Mesenchymal stem cell (in vitro differentiated cells and primary cell): Measurements from ENCODE around the gene DNAH7.

Source experiments
- DNase-seq: peaks from one replicate; pipeline ENCODE4 v3.0.0-alpha.2; 2013
- H2AFZ ChIP-seq: one replicate; pipeline ENCODE4 v1.6.1; 2013; ENCODE audit warnings: low read depth, mild to moderate bottlenecking, control low read depth, inconsistent platforms, low read length, moderate library complexity
- H2AK5ac ChIP-seq: 2 replicates; pipeline ENCODE4 v1.6.1; 2013; ENCODE audit warnings: low read length, moderate library complexity, mild to moderate bottlenecking, inconsistent platforms; ENCODE audit not compliant: severe bottlenecking
- H2BK120ac ChIP-seq: one replicate; pipeline ENCODE4 v1.6.1; 2013; ENCODE audit warnings: low read depth, mild to moderate bottlenecking, inconsistent platforms, low read length, moderate library complexity
- H2BK12ac ChIP-seq, 2 experiments: one replicate each; pipeline ENCODE4 v1.6.1; 2013; ENCODE audit warnings: inconsistent platforms in 2 of 2, low read length in 2 of 2, mild to moderate bottlenecking in 2 of 2, moderate library complexity in 2 of 2, control low read depth in 1 of 2
- H2BK15ac ChIP-seq: one replicate; pipeline ENCODE4 v1.6.1; 2013; ENCODE audit warnings: mild to moderate bottlenecking, low read depth, inconsistent platforms; ENCODE audit not compliant: poor library complexity, severe bottlenecking
- H2BK5ac ChIP-seq: 2 replicates; pipeline ENCODE4 v1.6.1; 2013; ENCODE audit warnings: low read depth, mild to moderate bottlenecking, low read length, control low read depth, inconsistent platforms; ENCODE audit not compliant: poor library complexity, severe bottlenecking
- H3K14ac ChIP-seq, 2 experiments: one replicate each; pipeline ENCODE4 v1.6.1; 2013; ENCODE audit warnings: inconsistent platforms in 2 of 2, low read length in 2 of 2, control low read depth in 1 of 2, mild to moderate bottlenecking in 1 of 2, moderate library complexity in 1 of 2
- H3K18ac ChIP-seq, 2 experiments: one replicate each; pipeline ENCODE4 v1.6.1; 2013; ENCODE audit warnings: inconsistent platforms in 2 of 2, low read length in 2 of 2, control low read depth in 1 of 2, low read depth in 1 of 2, mild to moderate bottlenecking in 1 of 2
- H3K23ac ChIP-seq, 2 experiments: one replicate each; pipeline ENCODE4 v1.6.1; 2013; ENCODE audit warnings: inconsistent platforms in 2 of 2, low read length in 2 of 2, mild to moderate bottlenecking in 2 of 2, moderate library complexity in 2 of 2, control low read depth in 1 of 2
- H3K27ac ChIP-seq: 2 replicates; pipeline ENCODE4 v1.5.1; 2013; ENCODE audit warnings: mild to moderate bottlenecking, moderate library complexity, low read length, control low read depth, inconsistent platforms; ENCODE audit not compliant: poor library complexity, severe bottlenecking
- H3K27me3 ChIP-seq, 2 experiments: 2 replicates each; pipeline versions ENCODE4 v1.6.1 to v1.7.0; 2013; ENCODE audit warnings: low read length in 2 of 2, mild to moderate bottlenecking in 2 of 2, moderate library complexity in 2 of 2, control low read depth in 1 of 2, inconsistent platforms in 1 of 2; ENCODE audit not compliant: control insufficient read depth in 1 of 2, insufficient read depth in 1 of 2
- H3K36me3 ChIP-seq, 2 experiments: 2 replicates each; pipeline versions ENCODE4 v1.6.1 to v1.7.0; 2013; ENCODE audit warnings: low read length in 2 of 2, control low read depth in 1 of 2, inconsistent platforms in 1 of 2, low read depth in 1 of 2, mild to moderate bottlenecking in 1 of 2; ENCODE audit not compliant: insufficient read depth in 2 of 2, control insufficient read depth in 1 of 2
- H3K4ac ChIP-seq, 2 experiments: one replicate each; pipeline ENCODE4 v1.6.1; 2013; ENCODE audit warnings: inconsistent platforms in 2 of 2, low read length in 2 of 2, mild to moderate bottlenecking in 2 of 2, moderate library complexity in 2 of 2, control low read depth in 1 of 2, low read depth in 1 of 2
- H3K4me1 ChIP-seq: 2 replicates; pipeline ENCODE4 v1.6.1; 2013; ENCODE audit warnings: low read depth, low read length, control low read depth; ENCODE audit not compliant: control insufficient read depth, insufficient read depth
- H3K4me2 ChIP-seq: 2 replicates; pipeline ENCODE4 v1.6.1; 2013; ENCODE audit warnings: low read length, mild to moderate bottlenecking, inconsistent platforms; ENCODE audit not compliant: poor library complexity, severe bottlenecking
- H3K4me3 ChIP-seq, 2 experiments: 2 replicates each; pipeline versions ENCODE4 v1.5.1 to v1.7.0; 2013; ENCODE audit warnings: low read length in 2 of 2, mild to moderate bottlenecking in 2 of 2, control low read depth in 1 of 2, low read depth in 1 of 2; ENCODE audit not compliant: insufficient read depth in 1 of 2
- H3K79me1 ChIP-seq: replicated peaks from 2 replicates; pipeline ENCODE4 v1.6.1; 2013; ENCODE audit warnings: mild to moderate bottlenecking, control low read depth, low read length, inconsistent platforms; ENCODE audit not compliant: poor library complexity, severe bottlenecking
- H3K9ac ChIP-seq: 2 replicates; pipeline ENCODE4 v1.7.0; 2013; ENCODE audit warnings: mild to moderate bottlenecking, low read length, moderate library complexity
- H3K9me3 ChIP-seq: 2 replicates; pipeline ENCODE4 v1.7.0; 2013; ENCODE audit warnings: mild to moderate bottlenecking, low read length; ENCODE audit not compliant: control insufficient read depth
- H4K8ac ChIP-seq: one replicate; pipeline ENCODE4 v1.6.1; 2013; ENCODE audit warnings: inconsistent platforms, mild to moderate bottlenecking, low read length, moderate library complexity
- H4K91ac ChIP-seq: one replicate; pipeline ENCODE4 v1.6.1; 2013; ENCODE audit warnings: mild to moderate bottlenecking, low read length, inconsistent platforms
- WGBS: methylation state at CpG from one replicate; pipeline ENCODE4 v1.1.7; 2013; ENCODE audit warnings: mixed read lengths; 5-methylcytosine and 5-hydroxymethylcytosine counted together

Gene DNAH7

GRCh38 chr2:196059491-196059960 lies 9.1 kb downstream of the DNAH7 start:
- DNase-seq: no peak
- Histone ChIP-seq H3K9me3 (no peaks in the 10 kb centered on the region), H2BK15ac (no peak overlapping the region), H3K27ac (peak overlapping the region; percentile 79), H4K91ac (no peak overlapping the region), H3K9ac (no peak overlapping the region), H4K8ac (no peak overlapping the region), H3K23ac (no peak overlapping the region), H3K18ac (no peak overlapping the region), H3K14ac (no peak overlapping the region), H3K4ac (no peak overlapping the region), H3K4me3 (no peak overlapping the region), H3K4me1 (peaks cover 3% of the 10 kb centered on the region), H3K79me1 (no peaks in the 10 kb centered on the region), H3K27me3 (no peaks in the 10 kb centered on the region), H3K36me3 (no peaks in the 10 kb centered on the region), H2BK120ac (no peak overlapping the region), H2BK12ac (no peak overlapping the region), H2AK5ac (no peak overlapping the region), H2AFZ (no peak overlapping the region), H2BK5ac (no peak overlapping the region), H3K4me2 (peak overlapping the region; percentile 59)
- WGBS: 63% methylated on average over 3 of the region's 3 CpGs

GRCh38 chr2:196054631-196055030 lies 14.0 kb downstream of the DNAH7 start:
- Histone ChIP-seq H3K4me1 (peaks cover 3% of the 10 kb centered on the region), H2BK12ac (no peak overlapping the region), H3K79me1 (no peaks in the 10 kb centered on the region), H3K27ac (no peak overlapping the region), H2AK5ac (no peak overlapping the region), H3K14ac (no peak overlapping the region), H2AFZ (no peak overlapping the region), H3K4ac (no peak overlapping the region), H2BK15ac (no peak overlapping the region), H3K18ac (no peak overlapping the region), H2BK120ac (no peak overlapping the region), H4K91ac (no peak overlapping the region), H3K4me3 (no peak overlapping the region), H3K23ac (no peak overlapping the region), H4K8ac (no peak overlapping the region), H3K36me3 (no peaks in the 10 kb centered on the region), H2BK5ac (no peak overlapping the region), H3K9me3 (no peaks in the 10 kb centered on the region), H3K9ac (no peak overlapping the region), H3K4me2 (no peak overlapping the region), H3K27me3 (no peaks in the 10 kb centered on the region)
- 100% methylated on average over 1 of the region's 2 CpGs for WGBS
- DNase-seq: no peak

GRCh38 chr2:196046123-196046917 lies 22.3 kb downstream of the DNAH7 start:
- H2BK15ac ChIP-seq: no peak overlapping the region
- no peak overlapping the region for H3K9ac ChIP-seq
- H3K27ac ChIP-seq: no peak overlapping the region
- no peak overlapping the region for H3K18ac ChIP-seq
- no peak overlapping the region for H3K14ac ChIP-seq
- 90% methylated on average over 7 of the region's 7 CpGs for WGBS
- H2BK120ac ChIP-seq: no peak overlapping the region
- H3K4me3 ChIP-seq: no peak overlapping the region
- H2AK5ac ChIP-seq: no peak overlapping the region
- no peaks in the 10 kb centered on the region for H3K79me1 ChIP-seq
- H4K8ac ChIP-seq: no peak overlapping the region
- no peak overlapping the region for H3K4ac ChIP-seq
- H3K4me1 ChIP-seq: no peaks in the 10 kb centered on the region
- H3K27me3 ChIP-seq: no peaks in the 10 kb centered on the region
- DNase-seq: no peak
- no peak overlapping the region for H2BK5ac ChIP-seq
- no peak overlapping the region for H4K91ac ChIP-seq
- no peak overlapping the region for H2BK12ac ChIP-seq
- H2AFZ ChIP-seq: no peak overlapping the region
- no peak overlapping the region for H3K4me2 ChIP-seq
- no peaks in the 10 kb centered on the region for H3K9me3 ChIP-seq
- H3K36me3 ChIP-seq: no peaks in the 10 kb centered on the region
- H3K23ac ChIP-seq: no peak overlapping the region

- no peak overlapping the region for H3K18ac ChIP-seq
- H3K27ac ChIP-seq: no peak overlapping the region
Observed at GRCh38 chr2:196041786-196042185, 26.9 kb downstream of the DNAH7 start.

More at GRCh38 chr2:196041786-196042185, 26.9 kb downstream of the DNAH7 start:
- Histone ChIP-seq H4K91ac (no peak overlapping the region), H3K36me3 (no peaks in the 10 kb centered on the region), H3K79me1 (no peaks in the 10 kb centered on the region), H4K8ac (no peak overlapping the region), H3K23ac (no peak overlapping the region), H3K9me3 (peaks cover 23% of the 10 kb centered on the region), H2BK15ac (no peak overlapping the region), H2AFZ (no peak overlapping the region), H3K9ac (no peak overlapping the region), H3K4me2 (no peak overlapping the region), H3K14ac (no peak overlapping the region), H3K4ac (no peak overlapping the region), H2BK5ac (no peak overlapping the region), H2BK120ac (no peak overlapping the region), H2BK12ac (no peak overlapping the region), H3K27me3 (no peaks in the 10 kb centered on the region), H3K4me1 (no peaks in the 10 kb centered on the region), H3K4me3 (no peak overlapping the region), H2AK5ac (no peak overlapping the region)
- no peak for DNase-seq
